Measurements from ENCODE around the gene CENPX.

Gene CENPX

GRCh38 chr17:82022310-82022980 lies at the start of gene CENPX:
Gene CENPX, minus strand, starts transcription at chr17:82022878. Its CDS starts 17 bp downstream, at chr17:82022861.
- intact Hi-C loops (cut with DNase I): loop anchor here (5.0 kb wide), 2 partner anchors 45 to 60 kb away; partner anchors contain the start of genes ASPSCR1 and NOTUM
- no peak for DNase-seq

DNA sequence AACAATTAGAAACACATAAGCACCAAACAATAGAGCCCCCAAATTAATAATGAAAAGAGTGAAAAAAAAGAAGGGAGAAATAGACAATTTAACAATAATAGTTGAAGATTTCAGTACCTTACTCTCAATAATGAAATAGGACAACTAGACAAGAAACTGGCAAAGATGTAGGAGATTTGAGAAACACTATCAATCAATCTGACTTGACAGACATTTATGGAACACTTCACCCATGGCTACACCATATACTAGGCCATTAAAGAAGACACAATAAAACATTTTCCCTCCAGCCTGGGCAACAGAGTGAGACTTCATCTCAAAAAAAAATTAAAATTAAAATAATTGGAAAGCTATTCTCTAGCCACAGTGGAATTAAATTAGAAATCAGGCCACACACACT lies 47.9 kb upstream of the CENPX start:
- no peak for DNase-seq
- intact Hi-C loops (cut with DNase I): no loop called here

GRCh38 chr17:82065638-82066303 lies 43.1 kb upstream of the CENPX start, which contains the start of gene DUS1L:
Gene DUS1L, minus strand, starts transcription at chr17:82065804. Its CDS starts 745 bp downstream, at chr17:82065059.
- DNase-seq: peak in 41 of 42 donors; percentile 15 to 86 (median 71)
- intact Hi-C loops (cut with DNase I): no loop called here

GRCh38 chr17:82065193-82065637 lies 42.5 kb upstream of the CENPX start:
- DNase-seq: no peak
- intact Hi-C loops (cut with DNase I): no loop called here

GRCh38 chr17:82064433-82065192 lies 41.9 kb upstream of the CENPX start:
- DNase-seq: no peak
- intact Hi-C loops (cut with DNase I): no loop called here

GRCh38 chr17:82063424-82064415 lies 41.0 kb upstream of the CENPX start:
- intact Hi-C loops (cut with DNase I): no loop called here
- no peak for DNase-seq

GRCh38 chr17:82062984-82063368 lies 40.3 kb upstream of the CENPX start:
- intact Hi-C loops (cut with DNase I): no loop called here
- DNase-seq: no peak

- no peak for DNase-seq
- intact Hi-C loops (cut with DNase I): no loop called here
These were observed 39.7 kb upstream of the CENPX start for GRCh38 chr17:82062076-82062983.

DNA sequence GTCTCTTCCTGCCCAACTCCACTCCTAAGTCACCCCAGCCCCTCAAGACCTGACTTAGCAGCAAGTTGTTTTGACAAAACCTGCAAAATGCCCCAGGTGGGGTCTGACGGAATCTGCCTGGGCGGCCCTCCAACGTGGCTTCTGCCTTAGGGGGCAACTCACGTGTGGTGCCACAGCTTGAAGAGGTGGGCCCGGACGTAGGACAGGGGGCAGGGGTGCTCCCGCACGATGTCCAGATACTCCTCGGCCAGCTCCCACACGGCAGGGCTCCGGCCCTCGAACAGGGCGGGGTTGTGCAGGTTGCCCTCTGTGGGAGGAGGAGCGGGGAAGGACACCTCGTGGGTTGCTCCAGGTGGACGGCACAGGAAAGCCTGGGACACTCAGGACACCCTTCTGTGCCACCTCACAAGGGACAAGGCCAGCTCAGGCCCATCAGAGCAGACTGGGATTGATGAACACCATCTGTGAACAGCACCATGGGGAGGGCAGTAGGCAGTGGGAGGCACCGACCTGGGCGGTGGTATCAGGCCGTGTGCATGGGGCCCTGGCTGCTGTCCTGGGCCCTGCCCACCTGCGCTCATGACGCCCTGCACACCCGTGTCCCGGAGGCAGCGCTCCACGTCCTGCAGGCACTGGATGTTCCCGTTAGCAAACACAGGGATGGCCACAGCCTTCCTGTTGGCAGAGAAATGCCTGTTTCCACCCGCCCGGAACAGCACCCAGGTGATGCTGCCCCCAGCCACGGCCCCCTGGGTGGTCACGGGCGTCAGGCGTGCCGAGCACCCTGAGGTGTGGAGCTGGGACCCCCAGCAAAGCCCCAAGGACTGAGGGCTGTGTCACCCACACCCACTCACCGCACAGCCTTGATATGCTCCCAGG lies 38.6 kb upstream of the CENPX start:
- intact Hi-C loops (cut with DNase I): no loop called here

GRCh38 chr17:82060614-82061013 lies 37.9 kb upstream of the CENPX start:
- no peak for DNase-seq
- intact Hi-C loops (cut with DNase I): no loop called here

More for the DNA sequence above, 38.6 kb upstream of the CENPX start:
- DNase-seq: no peak

- intact Hi-C loops (cut with DNase I): no loop called here
- DNase-seq: no peak
These were observed 37.3 kb upstream of the CENPX start for GRCh38 chr17:82060001-82060380.

DNA sequence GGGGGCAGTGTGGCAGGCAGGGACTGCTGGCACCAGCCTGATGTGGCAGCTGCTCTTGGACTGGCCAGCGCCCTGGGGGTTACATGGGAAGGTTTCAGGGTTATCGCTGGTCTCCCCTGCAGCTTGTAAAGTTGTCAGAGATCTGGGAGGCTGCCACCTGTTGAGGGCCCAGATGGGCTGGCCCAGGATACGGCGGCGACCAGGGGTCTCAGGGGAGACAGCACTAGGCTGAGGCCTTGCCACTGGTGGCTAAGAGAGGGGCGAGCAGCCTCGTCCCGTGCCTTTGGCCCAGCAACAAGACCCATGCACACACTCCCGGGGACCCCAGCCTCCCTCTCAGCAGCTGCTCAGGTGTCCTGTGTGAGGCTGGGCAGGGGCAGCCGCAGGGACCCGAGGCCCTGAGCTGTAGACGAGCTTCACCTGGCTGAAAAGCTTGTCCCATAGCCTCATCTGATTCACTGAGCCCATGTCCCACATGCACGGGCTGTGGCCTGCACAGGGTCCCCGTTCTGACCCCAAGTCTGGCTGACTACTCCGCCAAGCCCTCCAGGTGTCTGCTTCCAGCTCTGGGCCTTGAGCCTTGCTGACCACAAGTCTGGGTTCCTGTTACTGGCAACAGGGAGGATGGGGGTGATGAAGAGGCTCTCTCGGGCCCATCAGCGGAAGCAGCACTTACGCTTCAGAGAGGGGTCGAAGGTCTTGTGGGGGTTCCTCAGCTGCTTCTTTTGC lies 36.8 kb upstream of the CENPX start:
- DNase-seq: no peak
- intact Hi-C loops (cut with DNase I): loop anchor here (5.0 kb wide), 1 partner anchor 38 kb away; the partner anchor contains the start of gene FASN

DNA sequence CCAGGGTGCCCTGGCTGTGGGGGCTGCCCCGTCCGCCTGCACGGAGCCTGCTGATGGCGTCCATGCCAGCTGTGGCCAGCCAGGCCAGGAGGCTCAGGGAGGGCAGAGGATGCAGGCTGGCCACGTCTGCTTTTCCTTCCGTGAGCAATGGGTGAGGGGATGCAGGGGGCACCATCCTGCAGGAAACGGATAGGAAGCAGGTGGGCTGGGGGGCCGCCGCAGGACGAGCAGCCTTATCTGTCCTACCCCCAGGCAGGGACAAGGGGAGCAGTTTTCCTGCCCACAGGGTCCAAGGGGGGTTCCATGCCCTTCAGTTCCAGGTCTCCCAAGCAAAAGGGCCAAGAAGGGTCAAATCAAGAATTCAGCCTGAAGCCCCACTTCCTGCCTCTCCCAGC lies 36.2 kb upstream of the CENPX start:
- DNase-seq: no peak
- intact Hi-C loops (cut with DNase I): loop anchor here (5.0 kb wide), 1 partner anchor 38 kb away; the partner anchor contains the start of gene FASN

GRCh38 chr17:82058230-82058854 lies 35.7 kb upstream of the CENPX start:
- DNase-seq: no peak
- intact Hi-C loops (cut with DNase I): loop anchor here (5.0 kb wide), 1 partner anchor 39 kb away; the partner anchor contains the start of gene FASN

All from head of caudate nucleus (tissue), 42 donors.